GM19025 (cell line): ENCODE data around the gene DISC1.

Experiments used
- ATAC-seq: cut with Tn5 transposase; IDR thresholded peaks from one replicate; pipeline ENCODE4 v1.9.1; 2021; ENCODE audit warnings: mild to moderate bottlenecking, low read depth, moderate library complexity; ENCODE audit not compliant: unreplicated experiment

Gene DISC1

DNA sequence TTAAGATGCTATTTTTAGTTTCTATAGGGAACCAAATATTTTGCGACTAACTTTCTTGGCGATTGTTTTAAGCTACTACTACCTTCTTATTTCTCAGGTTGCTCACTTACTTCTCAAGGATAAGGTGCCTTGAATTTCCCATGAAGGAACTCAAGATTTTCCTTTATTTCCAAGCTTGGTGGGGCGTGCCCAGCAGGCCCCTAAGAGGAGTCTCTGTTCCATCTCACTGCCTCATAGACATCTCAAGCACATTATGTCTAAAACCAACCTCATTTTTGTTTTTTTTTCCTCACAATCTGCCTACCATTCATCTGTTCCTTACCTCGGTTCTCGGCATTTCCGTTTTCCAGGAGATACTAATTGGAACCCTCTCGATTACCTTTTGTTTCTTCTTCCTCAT, 421.9 kb downstream of the DISC1 start:
- ATAC-seq, result no peak

- no peak for ATAC-seq
Measured at GRCh38 chr1:232049335-232049734, 422.7 kb downstream of the DISC1 start.

- no peak for ATAC-seq
Measured at GRCh38 chr1:232057217-232057895, 430.8 kb downstream of the DISC1 start.

GRCh38 chr1:232057896-232058274, 431.3 kb downstream of the DISC1 start:
- ATAC-seq, result no peak

DNA sequence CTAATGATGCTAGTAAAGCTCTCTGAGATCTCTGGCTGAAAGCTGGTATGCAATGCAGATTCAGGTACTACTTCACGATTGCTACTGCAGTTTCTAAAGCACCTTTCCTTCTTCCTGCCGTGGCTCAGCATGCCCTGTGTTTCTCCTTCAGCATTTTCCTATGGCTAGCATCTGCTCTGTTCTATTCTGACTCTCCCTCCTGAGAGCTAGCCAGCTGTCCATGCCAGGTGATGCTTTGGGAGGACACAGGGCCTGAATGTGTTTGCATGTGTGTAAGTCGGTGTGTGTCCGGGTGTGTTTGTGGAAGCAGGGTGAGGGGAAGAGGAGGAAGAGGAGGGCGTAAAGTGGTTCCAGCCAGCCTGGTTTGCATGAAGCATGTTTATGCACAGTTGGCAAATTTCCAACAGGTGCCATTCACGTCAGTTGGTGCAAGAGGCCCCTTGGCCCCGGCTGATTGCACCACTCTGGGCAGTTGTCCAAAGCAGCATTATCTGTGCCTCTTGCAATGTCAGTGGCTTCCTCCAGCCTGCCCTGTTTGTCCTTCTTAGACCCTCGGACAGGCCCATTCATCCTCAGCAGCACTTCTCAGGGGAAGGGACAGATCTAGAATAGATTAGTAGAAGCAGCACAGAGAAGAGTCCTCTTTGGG, 433.3 kb downstream of the DISC1 start:
- no peak for ATAC-seq

DNA sequence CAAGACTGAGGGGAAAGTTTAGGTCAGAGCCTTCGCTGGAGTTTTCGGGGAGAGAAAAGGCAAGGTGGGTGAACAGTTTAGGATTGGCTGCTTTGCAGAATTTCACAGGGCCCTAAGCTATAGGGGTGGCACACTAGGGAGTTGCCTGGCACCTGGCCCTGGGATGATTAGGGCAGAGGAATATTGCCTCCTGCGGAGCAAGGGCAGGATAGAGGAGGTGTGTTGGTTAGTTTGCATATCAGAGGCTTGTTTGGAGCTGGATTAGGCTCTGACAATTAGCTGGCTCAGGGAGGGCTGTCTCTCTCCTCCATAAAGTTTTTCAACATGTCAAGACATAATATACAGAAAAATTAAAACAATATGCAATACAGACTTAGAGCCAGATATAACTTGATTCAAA, 436.4 kb downstream of the DISC1 start:
- no peak for ATAC-seq

DNA sequence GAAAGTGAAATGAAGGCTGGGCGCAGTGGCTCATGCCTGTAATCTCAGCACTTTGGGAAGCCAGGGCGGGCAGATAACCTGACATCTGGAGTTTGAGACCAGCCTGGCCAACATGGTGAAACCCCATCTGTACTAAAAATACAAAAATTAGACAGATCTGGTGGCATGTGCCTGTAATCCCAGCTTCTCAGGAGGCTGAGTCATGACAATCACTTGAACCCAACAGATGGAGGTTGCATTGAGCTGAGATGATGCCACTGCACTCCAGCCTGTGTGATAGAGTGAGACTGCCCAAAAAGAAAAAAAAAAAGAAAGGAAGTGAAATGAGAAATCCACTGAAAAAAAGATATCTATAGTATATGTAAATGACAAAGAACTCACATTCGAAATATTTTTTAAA, 439.9 kb downstream of the DISC1 start:
- ATAC-seq, result no peak

GRCh38 chr1:232074265-232074664, 447.7 kb downstream of the DISC1 start:
- no peak for ATAC-seq

DNA sequence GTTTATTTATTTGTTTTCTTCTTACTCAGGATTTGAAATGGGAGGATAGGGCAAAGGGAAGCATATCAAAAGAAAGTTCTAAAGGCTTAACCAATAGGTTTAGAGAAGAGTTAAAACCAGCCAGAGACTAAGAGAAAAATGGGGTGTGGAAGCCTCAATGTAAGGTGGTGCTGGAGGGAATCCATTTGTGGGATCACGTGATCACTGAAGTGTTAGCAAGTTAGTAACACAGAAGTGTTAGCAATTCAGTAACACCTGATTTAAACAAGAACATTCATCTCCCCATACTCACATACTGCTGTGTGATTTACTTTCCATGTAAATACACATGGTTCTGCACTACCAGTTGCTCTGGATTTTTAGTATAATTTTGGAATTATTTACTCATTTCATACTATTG, 451.2 kb downstream of the DISC1 start:
- ATAC-seq, result no peak

DNA sequence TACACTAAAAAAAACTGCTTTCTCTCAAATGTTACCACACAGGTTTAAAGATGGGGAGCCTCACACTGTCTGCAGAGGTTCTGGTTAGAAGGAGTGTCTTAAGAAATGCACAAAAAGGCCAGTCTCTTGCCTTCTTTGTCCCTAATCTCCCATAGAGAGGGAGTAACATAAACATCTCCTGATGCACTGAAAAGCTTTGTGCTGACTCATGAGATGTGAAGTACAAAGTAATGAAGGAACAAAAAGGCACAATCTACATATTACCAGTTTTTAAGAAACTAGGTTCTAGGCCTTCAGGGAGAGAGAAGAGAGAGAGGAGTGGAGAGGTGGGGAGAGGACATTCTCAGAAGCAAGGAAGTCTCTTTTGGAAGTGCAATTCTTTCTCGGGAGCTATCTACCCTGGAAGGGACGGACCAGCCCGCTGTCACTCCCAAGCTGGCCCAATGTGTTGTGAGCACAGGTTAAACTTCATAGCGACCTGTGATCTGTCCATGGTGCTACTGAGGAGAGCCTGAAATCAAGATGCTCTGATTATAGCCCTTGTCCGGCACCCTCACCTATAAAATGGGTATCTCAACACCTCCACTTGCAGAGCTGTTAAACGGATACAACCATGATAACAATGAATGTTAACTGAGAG, 458.1 kb downstream of the DISC1 start:
- no peak for ATAC-seq

- no peak for ATAC-seq
Measured at GRCh38 chr1:232090816-232091215, 464.2 kb downstream of the DISC1 start.
